Spleen (tissue), 11 donors: ENCODE data around the gene NFE2L2. TPM values are rescaled to one million over a fixed set of nuclear protein-coding genes. Genes with fewer than 3 reads are reported as not detected.

Source experiments
- DNase-seq: peaks from one replicate; pipeline ENCODE4 v3.0.0-alpha.2; 2020
- H3K27ac ChIP-seq, 8 donors: fragments of 200-600 bp; sonication (generic) in 7 of 8; 1 replicate in 4 of 8; 2 replicates in 4 of 8; pipeline versions ENCODE4 v1.5.0 to v1.8.0; 2016 to 2021; ENCODE audit warnings: inconsistent platforms in 4 of 8, mild to moderate bottlenecking in 4 of 8, moderate library complexity in 1 of 8
- H3K27me3 ChIP-seq, 7 donors: fragments of 200-600 bp; sonication (generic) in 6 of 7; replicated peaks in 1 of 7; 1 replicate in 4 of 7; 2 replicates in 3 of 7; pipeline versions ENCODE4 v1.5.0 to v1.8.0; 2016 to 2021; ENCODE audit warnings: inconsistent platforms in 3 of 7, mild to moderate bottlenecking in 1 of 7
- H3K36me3 ChIP-seq, 6 donors: fragments of 200-600 bp; sonication (generic) in 5 of 6; 1 replicate in 4 of 6; 2 replicates in 2 of 6; pipeline versions ENCODE4 v1.5.0 to v1.8.0; 2016 to 2021; ENCODE audit warnings: inconsistent platforms in 2 of 6
- H3K4me1 ChIP-seq, 6 donors: fragments of 200-600 bp; sonication (generic) in 5 of 6; 1 replicate in 3 of 6; 2 replicates in 3 of 6; pipeline versions ENCODE4 v1.5.0 to v1.8.0; 2016 to 2021; ENCODE audit warnings: inconsistent platforms in 3 of 6
- H3K4me3 ChIP-seq, 8 donors: fragments of 200-600 bp; sonication (generic) in 7 of 8; 1 replicate in 4 of 8; 2 replicates in 4 of 8; pipeline versions ENCODE4 v1.5.0 to v1.8.0; 2016 to 2021; ENCODE audit warnings: inconsistent platforms in 4 of 8, mild to moderate bottlenecking in 4 of 8, moderate library complexity in 2 of 8
- H3K9me3 ChIP-seq, 8 donors: fragments of 200-600 bp; sonication (generic) in 7 of 8; 1 replicate in 4 of 8; 2 replicates in 4 of 8; pipeline versions ENCODE4 v1.5.0 to v1.8.0; 2016 to 2021; ENCODE audit warnings: inconsistent platforms in 4 of 8
- POLR2A ChIP-seq, 3 donors: fragments of 450-650 bp; IDR thresholded peaks; one replicate each; pipeline ENCODE4 v1.5.1; 2017; ENCODE audit warnings: antibody characterized with exemption in 3 of 3, mild to moderate bottlenecking in 1 of 3
- POLR2AphosphoS5 ChIP-seq, 3 donors: sonication (generic); formaldehyde crosslinking; IDR thresholded peaks; one replicate each; pipeline ENCODE4 v1.5.1; 2017; ENCODE audit warnings: antibody characterized with exemption in 3 of 3
- WGBS, 5 donors: extraction: QIAGEN DNeasy Blood & Tissue Kit in 3 of 5; methylation state at CpG; one replicate each; pipeline versions ENCODE4 v1.1.5 to v1.1.7; 2013 to 2018; 5-methylcytosine and 5-hydroxymethylcytosine counted together
- intact Hi-C: fragments of 100-400 bp; cut with DNase I; formaldehyde crosslinking; loops from one replicate; pipeline ENCODE4 v1.15.0; 2023; ENCODE audit warnings: low total_unique reads
- polyA plus RNA-seq, 3 donors: library from polyadenylated mRNA; stranded (reverse); fragments of 200-250 nt; gene quantifications; one replicate each; pipeline ENCODE4 v1.2.1, GENCODE V29; 2013
- total RNA-seq, 7 donors: library from RNA; depleted of rRNA in 3 of 7; stranded (reverse); fragments of >200 nt in 3 of 7; fragmentation: NEBNext Ultra II Directional in 4 of 7; extraction: Animal tissue kit (Norgen Biotek cat#: 25700) in 4 of 7; gene quantifications; one replicate each; pipeline versions ENCODE4 v1.1.0 to v1.2.1, GENCODE V29; 2016 to 2021
- TF ChIP-seq, protein P1 (sequence below), 11 experiments: fragments of 200-600 bp in 7 of 11; fragments of 450-650 bp in 4 of 11; sonication (generic) in 4 of 11; IDR thresholded peaks in 8 of 11; conservative IDR thresholded peaks in 3 of 11; 1 replicate in 7 of 11; 2 replicates in 4 of 11; pipeline versions ENCODE4 v1.4.0 to v1.8.0; 2016 to 2021; ENCODE audit warnings: antibody characterized with exemption in 11 of 11, inconsistent platforms in 4 of 11, mild to moderate bottlenecking in 1 of 11
- donor health status: healthy with polysubstance abuse.
- donor health status: DM: no; HTN: no; CAD: no; lungs with moderate emphysema.
- donor health status: DM: no; HTN: no; CAD: no.
- donor health status: Bipolar disorder and iron deficiency.
- donor health status: healthy.
- donor health status: DM: no; HTN: no; CAD: no.
- donor health status: DM: yes; HTN: yes; CAD: no.

Gene NFE2L2
- total and polyA plus RNA-seq, 10 donors, result 25.9 to 148 (median 101) TPM

DNA sequence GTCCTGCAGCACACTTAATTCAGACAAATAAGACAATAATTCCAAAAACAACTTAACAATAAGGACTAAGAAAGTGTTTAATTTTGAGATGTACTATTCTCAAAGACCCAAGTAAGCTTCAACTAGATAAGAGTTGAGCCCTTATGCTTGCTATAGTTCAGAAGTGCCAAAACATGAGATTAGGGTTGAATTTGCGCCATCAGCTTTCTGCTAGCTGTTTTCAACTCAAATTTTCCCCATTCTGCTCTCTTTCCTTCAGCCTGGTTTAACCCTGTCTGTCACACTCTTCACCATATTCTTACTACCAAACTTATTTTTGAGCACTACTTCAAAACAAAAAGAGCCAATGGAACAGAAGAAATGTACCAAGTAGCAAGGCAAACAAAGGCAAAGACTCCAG lies 4.1 kb downstream of the NFE2L2 start:
- TF ChIP-seq, protein P1, sequence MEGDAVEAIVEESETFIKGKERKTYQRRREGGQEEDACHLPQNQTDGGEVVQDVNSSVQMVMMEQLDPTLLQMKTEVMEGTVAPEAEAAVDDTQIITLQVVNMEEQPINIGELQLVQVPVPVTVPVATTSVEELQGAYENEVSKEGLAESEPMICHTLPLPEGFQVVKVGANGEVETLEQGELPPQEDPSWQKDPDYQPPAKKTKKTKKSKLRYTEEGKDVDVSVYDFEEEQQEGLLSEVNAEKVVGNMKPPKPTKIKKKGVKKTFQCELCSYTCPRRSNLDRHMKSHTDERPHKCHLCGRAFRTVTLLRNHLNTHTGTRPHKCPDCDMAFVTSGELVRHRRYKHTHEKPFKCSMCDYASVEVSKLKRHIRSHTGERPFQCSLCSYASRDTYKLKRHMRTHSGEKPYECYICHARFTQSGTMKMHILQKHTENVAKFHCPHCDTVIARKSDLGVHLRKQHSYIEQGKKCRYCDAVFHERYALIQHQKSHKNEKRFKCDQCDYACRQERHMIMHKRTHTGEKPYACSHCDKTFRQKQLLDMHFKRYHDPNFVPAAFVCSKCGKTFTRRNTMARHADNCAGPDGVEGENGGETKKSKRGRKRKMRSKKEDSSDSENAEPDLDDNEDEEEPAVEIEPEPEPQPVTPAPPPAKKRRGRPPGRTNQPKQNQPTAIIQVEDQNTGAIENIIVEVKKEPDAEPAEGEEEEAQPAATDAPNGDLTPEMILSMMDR (IDR thresholded peaks at IDR 0.05 in 8 of 11, conservative IDR thresholded peaks at IDR 0.05 in 3 of 11), result no peak
- TF ChIP-seq POLR2A (IDR thresholded peaks at IDR 0.05), result no peak
- no peak for TF ChIP-seq POLR2AphosphoS5 (IDR thresholded peaks at IDR 0.05)
- H3K27me3 ChIP-seq, result no peaks in the 10 kb centered on the region
- H3K9me3 ChIP-seq, result peaks cover 0 to 4% (median 3%) of the 10 kb centered on the region in 8 donors
- H3K36me3 ChIP-seq, result peaks cover 0 to 23% (median 0%) of the 10 kb centered on the region in 6 donors
- intact Hi-C loops, result loop anchor here (5.0 to 10.0 kb wide), 2 partner anchors 48 to 96 kb away; partner anchors contain the start of gene HNRNPA3
- WGBS, 5 donors, result 69 to 100% (median 79%) methylated on average over 1 of the region's 1 CpG
- peak overlapping the region in 5 of 8 donors; percentile 21 to 100 (median 100) for H3K27ac ChIP-seq
- H3K4me3 ChIP-seq, result peak overlapping the region in 3 of 8 donors; percentile 76 to 95 (median 89)
- no peak for DNase-seq
- peaks cover 32 to 78% (median 71%) of the 10 kb centered on the region in 6 donors for H3K4me1 ChIP-seq

DNA sequence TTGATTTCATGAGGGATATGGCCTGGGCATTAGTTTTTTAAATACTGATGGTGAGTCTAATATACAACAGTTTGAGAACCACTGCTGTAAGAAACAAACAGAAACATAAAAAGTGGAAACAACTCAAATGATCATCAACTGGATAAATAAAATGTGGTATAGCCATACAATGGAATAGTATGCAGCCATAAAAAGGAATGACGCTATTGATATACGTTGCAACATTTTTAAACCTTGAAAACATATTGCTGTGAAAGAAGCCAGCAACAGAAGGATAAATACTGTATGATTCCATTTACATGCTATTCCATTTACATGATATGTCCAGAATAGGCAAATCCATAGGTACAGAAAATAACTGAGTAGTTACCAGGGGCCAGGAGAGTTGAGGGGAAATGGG lies 6.5 kb downstream of the NFE2L2 start:
- Histone ChIP-seq H3K4me3 (no peak overlapping the region), H3K27ac (peak overlapping the region in 2 of 8 donors; percentile 10 to 19), H3K4me1 (peaks cover 52 to 99% (median 93%) of the 10 kb centered on the region in 6 donors), H3K27me3 (no peaks in the 10 kb centered on the region), H3K9me3 (peaks cover 0 to 4% (median 3%) of the 10 kb centered on the region in 8 donors), H3K36me3 (peaks cover 0 to 36% (median 0%) of the 10 kb centered on the region in 6 donors)
- DNase-seq, result no peak
- 95 to 99% (median 97%) methylated on average over 2 of the region's 2 CpGs for WGBS, 5 donors
- TF ChIP-seq POLR2A (IDR thresholded peaks at IDR 0.05) (no peak), POLR2AphosphoS5 (IDR thresholded peaks at IDR 0.05) (no peak)
- TF ChIP-seq, protein P1 (IDR thresholded peaks at IDR 0.05 in 8 of 11, conservative IDR thresholded peaks at IDR 0.05 in 3 of 11), result no peak
- intact Hi-C loops, result loop anchor here (5.0 kb wide), 1 partner anchor 36 kb away; no protein-coding TSS in a partner anchor

DNA sequence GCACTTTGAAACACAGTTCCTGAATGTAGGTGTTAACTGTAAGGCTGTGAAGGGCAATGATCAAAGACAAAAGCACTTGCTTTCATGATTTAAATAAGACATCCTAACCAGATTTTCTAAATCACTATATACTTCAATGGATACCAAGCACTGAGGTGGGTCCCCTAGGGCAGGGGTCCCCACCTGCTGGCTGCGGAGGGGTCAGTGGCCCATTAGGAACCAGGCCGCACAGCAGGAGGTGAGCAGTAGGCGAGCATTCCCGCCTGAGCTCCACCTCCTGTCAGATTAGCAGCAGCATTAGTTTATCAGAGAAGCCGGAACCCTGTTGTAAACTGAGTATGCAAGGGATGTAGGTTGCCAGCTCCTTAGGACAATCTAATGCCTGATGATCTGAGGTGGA lies 7.1 kb downstream of the NFE2L2 start:
- Histone ChIP-seq H3K36me3 (peaks cover 0 to 36% (median 0%) of the 10 kb centered on the region in 6 donors), H3K27ac (peak overlapping the region in 3 of 8 donors; percentile 10 to 37 (median 19)), H3K4me3 (no peak overlapping the region), H3K9me3 (peaks cover 0 to 4% (median 3%) of the 10 kb centered on the region in 8 donors), H3K27me3 (no peaks in the 10 kb centered on the region), H3K4me1 (peaks cover 58 to 100% (median 98%) of the 10 kb centered on the region in 6 donors)
- intact Hi-C loops, result loop anchor here (5.0 kb wide), 1 partner anchor 35 kb away; no protein-coding TSS in a partner anchor
- TF ChIP-seq POLR2AphosphoS5 (IDR thresholded peaks at IDR 0.05), result peak in 1 of 3 donors; percentile 46
- TF ChIP-seq, protein P1 (IDR thresholded peaks at IDR 0.05 in 8 of 11, conservative IDR thresholded peaks at IDR 0.05 in 3 of 11), result no peak
- WGBS, 5 donors, result 88 to 96% (median 94%) methylated on average over 5 of the region's 5 CpGs
- no peak for DNase-seq

- Histone ChIP-seq H3K9me3 (peaks cover 0 to 4% (median 3%) of the 10 kb centered on the region in 8 donors), H3K4me3 (peak overlapping the region in 1 of 8 donors; percentile 0), H3K4me1 (peaks cover 66 to 100% (median 98%) of the 10 kb centered on the region in 6 donors), H3K27ac (peak overlapping the region in 4 of 8 donors; percentile 4 to 37 (median 14)), H3K36me3 (peaks cover 0 to 36% (median 0%) of the 10 kb centered on the region in 6 donors), H3K27me3 (no peaks in the 10 kb centered on the region)
- TF ChIP-seq POLR2A (IDR thresholded peaks at IDR 0.05), result no peak
- TF ChIP-seq POLR2AphosphoS5 (IDR thresholded peaks at IDR 0.05), result no peak
- TF ChIP-seq, protein P1 (IDR thresholded peaks at IDR 0.05 in 8 of 11, conservative IDR thresholded peaks at IDR 0.05 in 3 of 11), result no peak
- intact Hi-C loops, result loop anchor here (5.0 kb wide), 1 partner anchor 34 kb away; no protein-coding TSS in a partner anchor
- WGBS, 5 donors, result 46 to 90% (median 84%) methylated on average over 2 to 3 of the region's 3 CpGs
- DNase-seq, result no peak
Measured at GRCh38 chr2:177256695-177257094, 7.8 kb downstream of the NFE2L2 start.
